Kidney tubule cell (primary cell): ENCODE data around the gene CNTNAP2.

Source experiments
- DNase-seq: peaks from one replicate; pipeline ENCODE4 v3.0.0-alpha.2; 2018; ENCODE audit warnings: low spot score

CNTNAP2 gene

DNA sequence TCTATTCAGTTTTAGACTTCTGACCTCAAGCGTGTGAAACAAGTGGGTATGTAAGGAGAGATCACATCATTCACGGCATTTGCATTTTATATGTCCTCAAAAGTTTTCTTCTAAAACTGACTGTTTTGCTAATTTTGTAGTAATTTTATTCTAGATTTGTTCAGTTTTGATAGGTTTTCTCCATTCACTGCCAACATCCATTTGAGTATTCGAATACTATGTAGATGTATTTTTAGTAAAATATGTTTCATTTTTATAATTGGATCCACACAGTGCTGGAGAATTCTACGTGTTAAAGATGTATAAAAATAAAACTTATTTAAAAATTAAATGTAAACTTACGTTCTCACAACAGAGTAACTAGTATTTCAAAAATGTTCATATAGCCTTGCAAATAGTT lies 503.0 kb downstream of the CNTNAP2 start:
- DNase-seq, result no peak

- no peak for DNase-seq
These were observed 510.3 kb downstream of the CNTNAP2 start for GRCh38 chr7:146626912-146627311.

GRCh38 chr7:146635205-146636032 lies 518.8 kb downstream of the CNTNAP2 start:
- no peak for DNase-seq

DNA sequence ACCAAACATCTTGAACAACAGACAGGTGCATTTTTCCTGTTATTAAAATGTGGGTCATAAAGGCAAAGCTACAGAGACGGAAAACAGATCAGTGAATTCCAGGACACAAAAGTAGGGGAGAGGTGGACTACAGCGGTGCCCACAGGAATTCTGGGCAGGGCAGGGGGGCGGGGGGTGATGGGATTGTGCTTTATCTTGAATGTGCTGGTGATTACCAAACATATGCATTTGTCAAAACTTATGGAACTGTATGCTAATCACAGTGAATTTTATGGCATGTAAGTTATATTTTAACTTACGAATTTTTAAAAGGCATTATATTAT lies 519.4 kb downstream of the CNTNAP2 start:
- DNase-seq, result no peak

GRCh38 chr7:146636581-146636980 lies 520.0 kb downstream of the CNTNAP2 start:
- no peak for DNase-seq

DNA sequence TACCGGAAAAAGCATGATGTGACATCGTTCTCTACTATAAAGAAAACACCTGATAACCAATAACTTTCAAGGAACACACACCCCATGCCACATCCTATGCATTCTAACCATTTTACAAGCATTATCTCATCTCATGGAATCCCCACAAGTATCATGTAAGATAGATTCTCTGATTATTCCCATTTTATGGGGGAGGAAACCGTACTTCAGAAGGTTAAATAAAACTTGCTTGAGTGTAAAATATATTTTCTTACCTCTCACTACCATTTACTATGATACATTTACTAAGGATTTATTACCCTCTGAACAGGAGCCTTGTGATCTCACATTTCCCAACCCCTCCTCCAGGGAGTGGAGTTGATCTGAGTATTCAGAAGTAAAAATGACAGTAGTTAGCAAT lies 522.7 kb downstream of the CNTNAP2 start:
- DNase-seq, result no peak

- DNase-seq, result no peak
These were observed 524.9 kb downstream of the CNTNAP2 start for GRCh38 chr7:146641491-146641890.

DNA sequence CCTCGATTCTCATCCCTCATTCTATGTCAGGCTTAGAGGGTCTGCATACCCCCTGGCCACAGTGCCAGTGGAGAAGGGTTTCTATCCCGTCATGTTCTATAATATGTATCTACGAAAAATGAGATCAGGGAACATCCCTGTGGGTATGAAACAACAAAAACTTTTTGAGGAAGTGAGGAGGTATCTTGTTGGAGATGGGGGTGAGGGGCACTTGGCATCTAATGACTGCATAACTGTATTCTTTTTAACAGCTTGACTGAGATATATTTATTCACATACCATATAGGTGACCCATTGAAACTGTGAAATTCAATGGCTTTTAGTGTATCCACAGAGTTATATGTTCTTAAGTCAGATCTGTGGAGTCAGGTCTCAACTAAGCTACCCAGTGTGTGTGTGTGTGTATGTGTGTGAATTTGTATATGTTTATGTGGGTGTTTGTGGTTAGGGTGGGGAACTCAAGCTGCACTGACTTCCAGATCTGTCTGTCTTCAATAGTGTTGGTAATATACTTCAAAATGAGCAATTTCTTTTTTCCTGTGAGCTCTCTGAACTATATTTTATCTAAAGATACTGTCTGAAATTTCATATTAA lies 528.9 kb downstream of the CNTNAP2 start:
- DNase-seq, result no peak

DNA sequence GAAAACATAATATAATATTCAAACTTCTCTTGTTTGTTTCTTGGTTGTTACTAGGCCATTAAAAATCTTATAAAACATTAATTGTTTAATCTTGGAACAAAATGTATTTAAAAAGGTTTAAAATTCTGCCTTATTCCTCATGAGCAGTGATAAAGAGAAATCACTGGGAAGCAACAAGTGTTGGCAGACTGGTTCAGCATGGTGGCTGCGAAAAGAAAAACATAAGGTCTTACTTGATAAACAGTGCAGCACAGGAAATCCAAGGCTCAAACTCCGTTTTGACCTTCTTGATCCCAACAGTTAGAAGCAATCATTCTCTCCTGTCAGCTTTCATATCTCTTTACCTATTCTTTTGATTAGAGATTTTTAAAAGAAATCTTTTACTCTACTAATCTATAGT lies 530.8 kb downstream of the CNTNAP2 start:
- DNase-seq, result no peak

GRCh38 chr7:146652176-146652575 lies 535.6 kb downstream of the CNTNAP2 start:
- no peak for DNase-seq

- no peak for DNase-seq
These were observed 537.4 kb downstream of the CNTNAP2 start for GRCh38 chr7:146654048-146654447.

- no peak for DNase-seq
These were observed 539.6 kb downstream of the CNTNAP2 start for GRCh38 chr7:146655928-146656797.

DNA sequence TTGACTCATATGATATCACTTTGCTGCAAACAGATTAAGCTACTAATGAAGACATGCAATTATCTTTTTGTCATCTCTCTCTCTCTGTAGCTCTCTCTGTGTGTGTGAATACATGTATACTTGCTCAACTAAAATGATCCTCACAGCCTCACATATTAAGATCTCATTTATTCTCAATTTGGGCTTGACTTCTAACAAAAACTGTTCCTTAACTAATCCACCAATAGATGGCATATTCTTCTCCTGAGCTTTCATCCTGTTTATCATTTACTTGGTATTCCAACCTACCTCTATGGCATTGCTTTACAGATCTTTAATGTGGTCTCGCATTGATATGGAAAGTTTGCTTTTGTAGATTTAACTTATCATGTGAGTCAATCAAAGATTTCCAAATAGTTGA lies 540.4 kb downstream of the CNTNAP2 start:
- DNase-seq, result no peak

DNA sequence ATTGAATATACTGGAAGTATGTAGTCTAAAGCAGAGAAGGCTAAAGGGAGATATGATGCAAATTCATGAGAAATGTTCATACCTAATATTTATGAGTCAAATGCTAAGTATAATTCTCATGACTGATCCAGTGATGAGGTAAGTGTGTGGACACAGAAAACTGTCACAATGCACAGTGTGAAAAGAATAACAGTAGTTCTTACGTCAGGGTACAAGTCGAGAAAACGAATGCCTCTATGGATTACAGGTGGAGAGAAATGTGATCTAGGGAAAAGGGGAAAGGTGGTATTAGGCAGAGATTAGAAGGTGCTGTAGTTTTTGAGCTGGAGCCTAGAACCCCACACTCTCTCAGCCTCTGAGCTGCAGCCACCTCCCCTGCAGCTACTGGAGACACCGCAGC lies 542.0 kb downstream of the CNTNAP2 start:
- DNase-seq, result no peak

DNA sequence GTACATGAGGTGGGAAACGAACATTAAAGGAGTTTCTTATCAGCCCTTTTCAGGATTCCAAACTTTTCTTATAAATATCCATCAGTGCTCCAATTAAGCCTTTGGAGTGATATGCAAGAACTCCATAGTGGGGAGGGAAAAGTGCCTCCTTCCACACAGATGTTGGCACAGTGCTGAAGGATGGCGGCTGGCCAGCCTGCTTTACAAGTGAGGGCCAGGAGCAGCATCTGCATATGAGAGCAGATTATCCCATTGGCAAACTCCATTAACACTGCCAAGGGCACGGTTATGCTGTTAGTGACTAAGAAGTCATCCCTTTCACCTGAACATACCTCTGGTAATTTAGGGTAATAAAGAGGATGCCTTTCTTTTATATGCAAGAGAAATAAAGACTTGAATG lies 543.1 kb downstream of the CNTNAP2 start:
- DNase-seq, result no peak

- no peak for DNase-seq
These were observed 544.2 kb downstream of the CNTNAP2 start for GRCh38 chr7:146660839-146661238.

DNA sequence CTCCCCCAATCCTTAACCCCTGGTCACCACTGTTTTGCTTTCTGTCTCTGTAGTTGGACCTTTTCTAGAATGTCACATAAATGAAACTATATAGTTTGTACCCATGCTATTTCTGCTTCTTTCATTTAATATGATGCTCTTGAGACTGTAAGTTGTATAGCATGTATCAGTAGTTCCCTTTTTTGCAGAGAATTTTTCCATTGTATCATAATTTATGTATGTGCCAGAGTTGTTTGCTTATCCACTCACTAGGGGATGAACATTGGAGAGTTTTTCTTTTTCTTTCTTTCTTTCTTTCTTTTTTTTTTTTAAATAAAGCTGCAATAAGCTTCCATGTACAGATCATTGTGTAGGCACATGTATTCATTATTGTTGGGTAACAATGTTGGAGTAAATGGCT lies 544.8 kb downstream of the CNTNAP2 start:
- DNase-seq, result no peak

DNA sequence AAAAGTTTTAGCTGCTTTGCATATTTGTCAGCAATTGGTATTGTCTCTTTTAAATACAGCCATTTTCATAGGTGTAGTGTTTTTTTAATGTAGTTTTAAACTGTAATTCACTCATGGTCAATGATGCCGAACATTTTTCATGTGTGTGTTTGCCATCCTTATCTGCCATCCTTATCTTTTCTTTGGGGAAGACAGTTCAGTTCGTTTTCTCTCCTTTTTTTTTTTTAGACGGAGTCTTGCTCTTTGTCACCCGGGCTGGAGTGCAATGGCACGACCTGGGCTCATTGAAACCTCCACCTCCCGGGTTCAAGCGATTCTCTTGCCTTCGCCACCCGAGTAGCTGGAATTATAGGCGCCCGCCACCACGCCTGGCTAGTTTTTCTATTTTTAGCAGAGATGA lies 545.3 kb downstream of the CNTNAP2 start:
- DNase-seq, result no peak

GRCh38 chr7:146665023-146665422 lies 548.4 kb downstream of the CNTNAP2 start:
- DNase-seq, result no peak

DNA sequence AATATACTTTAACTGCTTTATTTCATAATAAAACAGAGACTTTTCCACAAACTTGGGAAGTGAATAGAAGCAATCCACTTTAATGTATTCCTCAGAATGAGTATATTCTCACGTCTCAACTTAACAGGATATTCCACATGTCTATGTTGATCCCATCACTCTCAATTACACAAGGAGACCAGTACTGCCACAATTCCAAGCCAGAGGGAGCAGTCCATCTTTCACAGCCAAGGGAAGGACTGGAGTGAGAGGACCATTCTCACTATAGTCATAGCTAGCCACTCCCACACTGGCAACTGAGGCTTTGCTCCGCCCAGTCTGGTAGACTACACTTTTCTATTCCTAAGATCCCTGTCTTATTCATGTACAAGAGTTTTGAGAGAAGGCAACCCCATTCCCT lies 553.9 kb downstream of the CNTNAP2 start:
- no peak for DNase-seq

- no peak for DNase-seq
These were observed 564.9 kb downstream of the CNTNAP2 start for GRCh38 chr7:146681487-146681886.

GRCh38 chr7:146683439-146683838 lies 566.8 kb downstream of the CNTNAP2 start:
- DNase-seq, result no peak

GRCh38 chr7:146690987-146691386 lies 574.4 kb downstream of the CNTNAP2 start:
- DNase-seq, result no peak
